ENCODE data around the gene BCL11B.

BCL11B gene

GRCh38 chr14:99138999-99139865 is 132.8 kb downstream of the BCL11B start:
- TF ChIP-seq CTCF (IDR thresholded peaks at IDR 0.05; ENCODE audit: low read depth, low read length, missing control alignments) = no peak

GRCh38 chr14:99137913-99138571 is 134.0 kb downstream of the BCL11B start:
- H3K4me3 ChIP-seq (ENCODE audit: low read depth, low read length) = no peak overlapping the region
- TF ChIP-seq CTCF (IDR thresholded peaks at IDR 0.05; ENCODE audit: low read depth, low read length, missing control alignments) = no peak
- DNase-seq (ENCODE audit: low read depth) = no peak
- in situ Hi-C loops (cut with HindIII; ENCODE audit: low sequenced_read_pairs) = no loop called here

More at GRCh38 chr14:99138999-99139865, 132.8 kb downstream of the BCL11B start:
- no peak overlapping the region for H3K4me3 ChIP-seq (ENCODE audit: low read depth, low read length)
- in situ Hi-C loops (cut with HindIII; ENCODE audit: low sequenced_read_pairs) = no loop called here
- no peak for DNase-seq (ENCODE audit: low read depth)

DNA sequence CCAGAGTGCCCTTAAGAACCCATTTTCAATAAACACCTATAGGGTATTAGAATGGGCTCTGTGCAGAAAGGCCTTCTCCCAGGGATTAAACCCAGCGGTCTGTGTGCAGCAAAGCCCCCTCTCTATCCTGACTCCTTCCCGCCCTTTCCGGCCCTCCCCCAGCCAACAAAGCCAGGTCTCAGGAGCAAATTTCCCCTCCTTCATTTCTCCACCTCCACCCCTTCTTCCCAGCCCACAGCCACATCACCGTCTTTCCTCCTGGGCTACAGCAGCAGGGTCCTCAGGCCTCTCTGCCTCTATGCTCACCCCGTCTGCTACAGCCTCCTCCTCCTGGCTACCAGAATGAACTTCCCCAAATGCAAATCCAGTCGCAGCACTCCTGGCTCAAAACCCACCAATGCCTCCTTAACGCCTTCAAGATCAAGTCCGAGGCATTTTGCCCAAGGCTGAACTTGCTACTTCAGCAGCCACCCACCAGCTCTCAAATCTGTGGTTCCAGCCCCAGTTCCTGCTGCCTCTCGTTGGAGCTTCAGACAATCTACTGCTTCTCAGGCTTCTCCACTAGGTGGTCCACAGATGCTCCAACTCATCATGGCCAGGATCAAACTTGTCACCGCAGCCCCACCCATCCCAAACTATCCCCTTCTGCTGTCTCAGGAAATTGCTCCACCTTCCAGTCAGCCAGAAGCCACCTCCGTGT is 134.8 kb downstream of the BCL11B start:
- no peak overlapping the region for H3K4me3 ChIP-seq (ENCODE audit: low read depth, low read length)
- in situ Hi-C loops (cut with HindIII; ENCODE audit: low sequenced_read_pairs) = no loop called here
- DNase-seq (ENCODE audit: low read depth) = no peak
- no peak for TF ChIP-seq CTCF (IDR thresholded peaks at IDR 0.05; ENCODE audit: low read depth, low read length, missing control alignments)

DNA sequence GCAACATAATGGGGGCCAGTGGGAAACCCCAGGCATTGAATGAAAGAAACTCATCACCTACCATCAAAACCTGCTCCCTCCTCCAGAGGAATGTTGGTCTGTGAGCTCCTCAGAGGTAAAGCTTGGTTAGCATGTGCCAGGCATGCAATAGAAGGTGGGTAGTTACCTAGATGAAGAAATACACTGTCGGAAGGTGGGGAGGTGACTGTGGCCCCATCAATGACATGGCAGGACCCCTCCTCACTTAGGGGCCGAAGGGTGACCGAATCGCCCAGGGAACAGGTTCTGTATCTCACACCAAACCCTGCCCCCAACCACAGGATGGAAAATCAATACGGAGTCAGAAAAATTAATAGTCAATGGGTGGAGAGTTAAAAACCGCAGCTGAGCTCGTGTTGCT is 135.6 kb downstream of the BCL11B start:
- no peak for TF ChIP-seq CTCF (IDR thresholded peaks at IDR 0.05; ENCODE audit: low read depth, low read length, missing control alignments)
- no peak overlapping the region for H3K4me3 ChIP-seq (ENCODE audit: low read depth, low read length)
- DNase-seq (ENCODE audit: low read depth) = no peak
- in situ Hi-C loops (cut with HindIII; ENCODE audit: low sequenced_read_pairs) = no loop called here

GRCh38 chr14:99136047-99136400 is 136.0 kb downstream of the BCL11B start:
- no peak for DNase-seq (ENCODE audit: low read depth)
- no peak for TF ChIP-seq CTCF (IDR thresholded peaks at IDR 0.05; ENCODE audit: low read depth, low read length, missing control alignments)
- in situ Hi-C loops (cut with HindIII; ENCODE audit: low sequenced_read_pairs) = no loop called here
- no peak overlapping the region for H3K4me3 ChIP-seq (ENCODE audit: low read depth, low read length)

DNA sequence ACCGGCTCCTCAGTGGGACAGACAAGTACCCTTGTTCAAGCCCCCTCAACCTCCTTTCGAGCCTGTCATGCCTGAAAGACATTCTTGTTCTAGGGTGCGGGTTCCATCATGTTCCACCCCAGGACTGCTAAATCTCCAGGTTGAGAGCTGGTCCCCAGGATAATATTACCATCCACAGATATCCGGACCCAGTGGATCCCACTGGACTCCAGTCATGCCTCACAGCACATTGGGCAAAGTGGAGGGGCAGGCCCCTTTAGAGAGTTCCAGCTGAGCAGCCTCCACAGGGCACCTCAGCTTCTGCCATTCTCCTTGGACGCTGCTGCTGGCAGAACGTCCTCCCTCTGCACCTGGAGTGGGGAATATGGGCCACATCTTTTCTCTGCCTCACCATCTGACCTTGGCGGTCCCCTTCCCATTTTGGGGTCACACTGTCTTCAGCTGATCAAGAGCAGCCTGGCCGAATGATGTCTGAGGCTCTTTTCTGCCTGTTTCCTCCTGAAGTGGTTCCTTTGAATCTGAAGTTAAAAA is 137.4 kb downstream of the BCL11B start:
- no peak for TF ChIP-seq CTCF (IDR thresholded peaks at IDR 0.05; ENCODE audit: low read depth, low read length, missing control alignments)
- no peak for DNase-seq (ENCODE audit: low read depth)
- no peak overlapping the region for H3K4me3 ChIP-seq (ENCODE audit: low read depth, low read length)
- in situ Hi-C loops (cut with HindIII; ENCODE audit: low sequenced_read_pairs) = no loop called here
